HCT116 (cell line): ENCODE data around the gene IL1R1.

ENCODE experiments used
- CTCF ChIP-seq, 3 experiments: fragments of 200-600 bp in 1 of 3; sonication (generic) in 1 of 3; IDR thresholded peaks in 2 of 3; conservative IDR thresholded peaks in 1 of 3; 2 replicates each; pipeline ENCODE4 v1.5.1; 2012 to 2017; ENCODE audit warnings: low read depth in 2 of 3, low read length in 2 of 3, antibody characterized with exemption in 1 of 3, borderline replicate concordance in 1 of 3, control low read depth in 1 of 3, mild to moderate bottlenecking in 1 of 3, mixed read lengths in 1 of 3, mixed run types in 1 of 3, moderate library complexity in 1 of 3; ENCODE audit not compliant: insufficient read depth in 1 of 3
- EZH2phosphoT487 ChIP-seq: fragments of 200-600 bp; IDR thresholded peaks from 2 replicates; pipeline ENCODE4 v1.6.1; 2018; ENCODE audit warnings: antibody characterized with exemption, borderline replicate concordance
- JUND ChIP-seq: IDR thresholded peaks from 2 replicates; pipeline ENCODE4 v1.6.1; 2012
- POLR2A ChIP-seq: IDR thresholded peaks from 2 replicates; pipeline ENCODE4 v1.7.0; 2011; ENCODE audit warnings: borderline replicate concordance; ENCODE audit not compliant: insufficient read depth, insufficient read length; ENCODE audit errors: extremely low read depth
- RAD21 ChIP-seq: IDR thresholded peaks from 2 replicates; pipeline ENCODE4 v1.6.1; 2012; ENCODE audit warnings: low read depth, mild to moderate bottlenecking
- SP1 ChIP-seq: IDR thresholded peaks from 2 replicates; pipeline ENCODE4 v1.6.1; 2012; ENCODE audit warnings: low read depth

GRCh38 chr2:102186791-102187495, 44.4 kb downstream of the IL1R1 start, which contains the start of gene IL1RL2:
- no peak for TF ChIP-seq JUND
- no peak for TF ChIP-seq SP1
- TF ChIP-seq CTCF (IDR thresholded peaks at IDR 0.05 in 2 of 3, conservative IDR thresholded peaks at IDR 0.05 in 1 of 3; ENCODE audit: borderline replicate concordance in 1 of 3, insufficient read depth in 1 of 3, low read depth in 2 of 3, low read length in 2 of 3): no peak
- no peak for TF ChIP-seq POLR2A
- TF ChIP-seq RAD21: no peak
- no peak for TF ChIP-seq EZH2phosphoT487
